RPMI8226 (cell line): ENCODE measurements around the gene OTOF.
"Not testable (repeated sequence)": the region's sequence is repeated elsewhere in the genome, so short reads cannot be mapped to it uniquely, and the experiment has no call there.

Experiments used
- DNase-seq: peaks from one replicate; pipeline ENCODE4 v3.0.0-alpha.2; 2015

The OTOF gene

GRCh38 chr2:26479789-26480565 is 2.1 kb upstream of the OTOF start:
- no peak for DNase-seq

DNA sequence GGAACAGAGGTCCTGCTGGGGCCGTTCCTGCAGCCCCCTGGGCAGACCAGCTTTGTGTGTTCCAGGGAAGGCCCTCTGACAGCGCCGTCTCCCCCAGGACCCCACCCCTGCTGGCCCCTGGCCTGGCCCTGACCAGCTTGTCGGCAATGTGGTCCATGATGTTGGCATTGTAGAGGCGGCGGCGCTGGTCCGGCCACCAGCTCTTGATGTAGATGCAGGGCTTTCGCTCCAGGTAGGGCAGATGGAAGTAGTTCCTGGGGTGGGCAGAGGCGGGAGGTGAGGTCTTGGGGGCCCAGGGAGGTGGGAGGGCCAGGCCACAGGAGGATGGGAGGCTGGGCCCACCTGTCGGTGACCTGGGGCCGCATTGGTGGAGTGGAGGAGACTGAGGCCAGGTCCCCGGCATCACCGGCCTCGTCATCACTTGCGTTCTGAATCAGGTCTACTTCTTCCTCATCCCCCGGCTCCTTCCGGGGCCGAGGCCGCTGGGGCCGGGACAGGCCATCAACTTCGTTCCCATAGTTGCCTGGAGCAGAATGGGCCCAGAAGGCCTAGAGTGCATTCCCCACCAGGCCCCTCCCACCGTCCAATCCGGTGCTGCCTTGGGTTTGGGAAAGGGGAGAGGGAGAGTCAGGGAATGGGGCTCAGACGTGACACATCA is 1.3 kb upstream of the OTOF start:
- no peak for DNase-seq

- DNase-seq, result no peak
Measured at GRCh38 chr2:26478366-26478765, 442 bp upstream of the OTOF start.

- no peak for DNase-seq
Measured at GRCh38 chr2:26477126-26477910, 606 bp downstream of the OTOF start.

- no peak for DNase-seq
Measured at GRCh38 chr2:26475832-26476501, 2.0 kb downstream of the OTOF start.

DNA sequence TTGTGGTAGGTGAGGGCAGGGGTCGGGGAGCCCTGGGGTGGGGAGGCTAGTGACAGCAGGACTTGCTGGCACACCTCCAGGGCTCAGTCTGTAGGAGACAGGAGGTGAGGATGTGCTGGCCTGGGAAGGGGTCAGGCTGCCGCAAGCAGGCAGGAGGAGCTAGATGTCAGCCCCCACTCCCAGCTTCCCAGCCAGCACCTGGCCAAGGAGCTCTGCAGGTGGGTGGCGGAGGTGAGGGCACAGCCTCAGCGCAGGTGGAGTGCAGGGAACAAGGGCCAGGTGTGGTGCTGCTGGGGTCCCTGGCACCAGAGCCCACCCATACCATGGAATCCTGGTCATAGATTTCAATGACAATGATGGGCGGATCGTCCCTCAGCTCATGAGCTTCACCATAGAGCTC is 2.9 kb downstream of the OTOF start:
- DNase-seq, result no peak

GRCh38 chr2:26474261-26474785 is 3.6 kb downstream of the OTOF start:
- DNase-seq, result no peak

DNA sequence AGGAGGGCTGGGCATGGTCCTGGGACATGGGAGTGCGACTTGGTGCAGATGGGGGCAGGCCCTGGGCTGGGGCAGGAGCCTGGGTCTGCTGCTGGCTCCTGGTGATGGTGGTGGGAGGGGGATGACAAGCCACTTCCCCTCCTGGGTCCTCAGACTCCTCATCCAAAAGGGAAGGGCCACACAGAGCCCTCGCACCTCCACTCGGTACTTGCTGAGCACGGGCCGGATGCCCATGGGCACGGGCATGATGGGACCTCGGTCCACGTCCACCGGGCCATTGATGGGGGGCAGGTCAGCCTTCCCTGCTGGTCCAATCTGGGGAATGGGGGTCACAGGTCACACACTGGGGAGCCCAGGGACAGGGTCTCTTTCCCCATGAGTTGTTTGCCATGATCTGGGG is 4.1 kb downstream of the OTOF start:
- DNase-seq, result no peak

DNA sequence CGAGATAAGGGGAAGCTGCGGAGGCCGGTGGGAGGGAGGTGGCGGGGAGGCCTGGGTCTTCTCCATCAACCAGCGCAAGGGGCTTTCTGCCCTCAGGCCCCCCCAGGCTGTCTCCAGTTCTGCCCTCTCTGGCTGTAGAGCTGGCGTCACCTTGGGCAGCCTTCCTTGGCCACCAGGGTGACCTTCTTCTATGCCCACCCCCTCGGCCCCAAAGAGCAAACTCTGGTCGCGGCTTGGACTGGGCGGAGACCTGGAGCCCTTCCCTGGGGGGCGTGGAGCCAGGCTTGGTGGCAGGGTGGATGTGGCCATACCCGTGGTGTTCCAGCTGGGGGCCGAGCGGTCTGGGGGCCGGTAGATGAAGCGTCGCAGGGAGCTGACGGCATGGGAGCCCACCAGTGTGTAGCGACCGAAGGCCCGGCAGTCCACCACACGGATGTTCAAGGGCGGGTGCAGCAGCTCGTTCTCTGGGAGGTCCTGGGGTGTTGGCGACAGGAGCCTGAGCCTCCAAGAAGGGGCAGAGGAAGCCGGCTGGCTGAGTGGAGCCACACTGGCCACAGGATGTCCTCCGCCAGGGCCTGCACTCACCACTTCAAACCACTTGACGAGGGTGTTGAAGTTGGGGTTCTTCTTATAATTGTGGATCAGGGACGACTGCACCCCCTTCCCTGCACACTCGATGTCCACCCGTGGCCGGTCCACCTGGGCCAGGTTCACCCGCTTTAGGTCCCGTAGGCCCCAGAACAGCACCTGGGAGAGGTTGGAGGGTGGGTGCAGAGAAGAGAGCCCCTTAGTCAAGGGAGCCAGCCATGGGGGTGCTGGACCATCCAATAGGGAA is 4.9 kb downstream of the OTOF start:
- DNase-seq, result no peak

DNA sequence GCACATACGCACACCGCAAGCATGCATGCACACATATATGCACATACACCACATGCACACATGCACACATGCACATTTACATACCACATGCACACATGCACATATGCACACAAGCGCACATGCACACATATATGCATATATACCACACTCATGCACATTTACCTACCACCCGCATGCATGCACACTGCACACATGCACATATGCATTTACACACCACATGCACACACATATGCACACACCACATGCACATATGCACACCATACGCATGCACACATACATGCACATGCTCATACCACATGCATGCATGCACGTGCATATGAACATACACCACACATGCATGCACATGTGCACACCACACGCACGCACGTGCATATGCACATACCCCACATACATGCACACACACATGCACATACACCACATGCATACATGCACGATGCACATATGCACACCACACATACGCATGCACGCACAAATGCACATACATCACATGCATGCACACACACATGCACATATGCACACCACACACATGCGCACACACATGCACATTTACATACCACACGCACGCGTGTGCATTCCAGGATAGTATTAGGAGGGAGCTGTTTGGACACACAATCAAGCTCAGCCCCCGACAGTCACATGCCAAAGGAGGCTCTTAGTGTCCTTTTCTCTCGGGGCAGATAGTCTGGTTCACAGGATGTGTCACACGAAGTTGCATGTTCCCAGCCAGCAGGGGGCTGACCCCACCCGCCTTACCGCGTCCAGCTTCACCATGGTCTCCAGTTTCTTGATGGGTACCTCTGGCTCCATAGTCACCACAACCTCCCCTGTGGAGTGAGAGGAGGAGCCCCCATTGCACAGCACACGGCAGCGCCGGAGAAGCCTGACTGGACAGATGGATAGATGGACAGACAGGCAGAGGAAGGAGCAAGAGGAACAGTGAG is 5.9 kb downstream of the OTOF start:
- peak; percentile 21 for DNase-seq

- DNase-seq, result no peak
Measured at GRCh38 chr2:26471289-26471688, 6.6 kb downstream of the OTOF start.

GRCh38 chr2:26470601-26471260 is 7.2 kb downstream of the OTOF start:
- no peak for DNase-seq

DNA sequence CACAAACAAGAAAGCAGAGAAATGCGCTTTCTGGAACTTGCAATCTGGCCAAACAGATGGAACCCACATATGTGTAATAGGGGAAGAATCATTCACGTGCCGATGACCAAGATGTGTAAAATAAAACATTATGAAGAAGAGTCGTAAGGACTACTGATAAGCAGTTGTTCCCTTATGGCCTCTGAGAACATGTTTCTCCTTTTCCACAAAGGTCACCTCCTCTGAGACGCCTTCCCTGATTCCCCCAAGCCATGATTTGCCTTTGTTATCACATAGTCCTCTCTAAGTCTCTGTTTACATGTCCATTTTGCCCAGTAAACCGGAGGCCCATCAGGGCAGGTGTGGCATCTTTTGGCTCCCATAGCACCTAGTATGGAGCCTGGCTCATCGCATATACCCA is 8.0 kb downstream of the OTOF start:
- DNase-seq, result no peak

GRCh38 chr2:26469092-26469710 is 8.7 kb downstream of the OTOF start:
- peak; percentile 77 for DNase-seq

DNA sequence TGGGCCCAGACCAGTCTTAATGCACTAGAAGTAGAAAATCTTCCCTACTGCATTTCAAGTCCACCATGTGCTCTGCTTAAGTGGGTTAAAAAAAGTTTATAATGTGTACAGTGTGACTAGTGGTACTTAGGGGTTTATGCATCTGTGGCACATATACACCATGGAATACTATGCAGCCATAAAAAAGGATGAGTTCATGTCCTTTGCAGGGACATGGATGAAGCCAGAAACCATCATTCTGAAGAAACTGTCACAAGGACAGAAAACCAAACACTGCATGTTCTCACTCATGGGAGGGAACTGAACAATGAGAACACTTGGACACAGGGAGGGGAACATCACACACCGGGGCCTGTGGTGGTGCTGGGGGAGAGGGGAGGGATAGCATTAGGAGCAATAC is 9.4 kb downstream of the OTOF start:
- not testable (repeated sequence) for DNase-seq

DNA sequence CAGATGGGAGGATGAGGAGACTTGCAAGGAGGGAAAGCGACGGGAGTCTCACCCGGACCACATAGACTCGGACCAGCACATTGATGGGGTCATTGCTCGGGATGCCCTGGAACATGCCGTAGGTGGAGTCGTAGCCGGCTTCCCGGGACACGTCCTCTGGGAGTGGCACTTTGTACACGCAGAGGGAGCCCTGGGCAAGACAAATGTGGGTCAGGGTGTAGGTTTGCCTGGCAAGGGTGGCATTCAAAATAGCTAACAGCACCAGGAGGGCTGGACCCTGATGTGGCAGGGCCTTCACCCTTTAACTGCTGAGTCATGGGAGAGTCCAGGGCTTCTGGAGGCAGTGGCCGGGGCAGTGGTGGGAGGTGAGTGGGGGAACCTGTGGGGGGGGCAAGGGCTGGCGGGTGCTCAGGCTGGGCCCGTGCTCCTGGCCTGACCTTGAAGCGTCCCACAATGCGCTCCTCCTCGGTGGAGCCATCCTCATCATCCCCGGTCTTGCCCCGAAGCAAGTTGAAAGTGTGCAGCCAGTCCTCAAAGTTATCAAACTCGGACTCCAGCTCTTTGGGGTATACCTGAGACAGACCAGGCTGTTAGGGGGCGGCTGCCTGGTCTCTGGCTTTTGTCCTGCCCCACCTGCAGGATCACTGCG is 11.1 kb downstream of the OTOF start:
- DNase-seq, result no peak

GRCh38 chr2:26465981-26466471 is 11.9 kb downstream of the OTOF start:
- no peak for DNase-seq

DNA sequence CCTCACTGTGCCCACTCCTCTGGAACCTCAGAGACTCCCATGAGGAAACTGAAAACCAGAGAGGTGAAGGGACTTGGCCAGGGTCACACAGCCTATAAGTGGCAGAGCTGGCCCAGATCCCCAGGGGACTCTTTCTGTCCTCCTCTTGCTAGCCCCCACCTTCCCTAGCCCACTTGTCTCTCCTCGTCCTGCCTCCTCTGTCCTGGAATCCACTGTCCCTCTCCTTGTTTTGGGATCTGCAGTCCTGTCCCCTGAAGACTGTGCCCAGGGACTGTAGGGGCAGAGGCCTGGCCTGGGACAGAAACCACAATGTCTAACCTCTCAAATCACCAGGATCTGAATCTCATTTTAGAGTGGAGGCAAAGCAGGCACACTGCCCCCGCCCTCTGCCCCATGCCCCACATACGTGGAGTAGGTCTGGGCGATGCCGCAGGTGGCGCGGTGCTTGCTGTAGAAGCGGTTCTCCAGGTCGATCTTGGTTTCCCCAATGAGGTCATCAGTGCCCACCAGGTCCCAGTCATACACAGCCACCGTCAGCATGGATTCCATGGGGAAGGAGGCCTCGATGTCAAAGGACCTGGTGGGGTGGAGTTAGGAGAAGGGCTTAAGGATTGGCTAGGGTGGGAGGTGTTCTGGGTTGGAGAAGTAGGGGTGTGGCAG is 12.5 kb downstream of the OTOF start:
- no peak for DNase-seq
